ENCODE measurements around the gene CAP2. TPM values are rescaled to one million over a fixed set of nuclear protein-coding genes. Genes with fewer than 3 reads are reported as not detected.

CAP2 gene
- total RNA-seq, 2 donors from 2014 or later: not detected

GRCh38 chr6:17491416-17492142 is 98.2 kb downstream of the CAP2 start:
- Mint-ChIP-seq H3K4me3 (no peak overlapping the region), H3K4me1 (ENCODE audit: low read depth) (no peaks in the 10 kb centered on the region), H3K9me3 (no peaks in the 10 kb centered on the region), H3K27me3 (ENCODE audit: low read depth) (peaks cover 43% of the 10 kb centered on the region), H3K36me3 (ENCODE audit: insufficient read depth in 2 of 2) (no peaks in the 10 kb centered on the region), H3K27ac (no peak overlapping the region)
- ATAC-seq (replicated peaks in 1 of 2): no peak
- DNase-seq: no peak

- Mint-ChIP-seq H3K4me3 (no peak overlapping the region), H3K27me3 (ENCODE audit: low read depth) (peaks cover 44% of the 10 kb centered on the region), H3K9me3 (no peaks in the 10 kb centered on the region), H3K4me1 (ENCODE audit: low read depth) (no peaks in the 10 kb centered on the region), H3K36me3 (ENCODE audit: insufficient read depth in 2 of 2) (no peaks in the 10 kb centered on the region), H3K27ac (no peak overlapping the region)
- no peak for DNase-seq
- no peak for ATAC-seq (replicated peaks in 1 of 2)
These were observed 99.0 kb downstream of the CAP2 start for GRCh38 chr6:17492350-17492749.

GRCh38 chr6:17493286-17493685 is 99.9 kb downstream of the CAP2 start:
- no peak for ATAC-seq (replicated peaks in 1 of 2)
- no peak overlapping the region for H3K27ac Mint-ChIP-seq

DNA sequence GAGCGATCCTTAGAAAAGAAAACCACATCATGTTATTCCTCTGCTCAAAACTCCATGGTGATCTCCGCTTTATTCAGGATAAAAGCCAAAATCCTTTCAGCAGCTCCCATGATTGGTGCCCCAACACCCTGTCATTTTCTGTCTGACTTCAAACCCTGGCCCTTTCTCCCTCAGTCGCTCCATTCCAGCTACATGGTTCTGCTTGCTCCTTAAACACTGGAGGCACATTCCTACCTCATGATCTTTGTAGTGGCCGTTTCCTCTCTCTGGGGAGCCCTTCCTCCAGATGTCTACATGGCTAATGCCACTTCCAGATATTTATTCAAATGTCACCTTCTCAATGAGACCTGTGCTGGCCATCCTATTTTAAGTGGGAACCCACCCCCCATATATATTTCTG is 100.8 kb downstream of the CAP2 start:
- Mint-ChIP-seq H3K27me3 (ENCODE audit: low read depth) (peaks cover 39% of the 10 kb centered on the region), H3K36me3 (ENCODE audit: insufficient read depth in 2 of 2) (no peaks in the 10 kb centered on the region), H3K27ac (no peak overlapping the region), H3K4me3 (no peak overlapping the region), H3K4me1 (ENCODE audit: low read depth) (no peaks in the 10 kb centered on the region), H3K9me3 (no peaks in the 10 kb centered on the region)
- ATAC-seq (replicated peaks in 1 of 2) (no peak), DNase-seq (no peak)

More at GRCh38 chr6:17493286-17493685, 99.9 kb downstream of the CAP2 start:
- no peaks in the 10 kb centered on the region for H3K9me3 Mint-ChIP-seq
- H3K36me3 Mint-ChIP-seq (ENCODE audit: insufficient read depth in 2 of 2): no peaks in the 10 kb centered on the region
- peaks cover 41% of the 10 kb centered on the region for H3K27me3 Mint-ChIP-seq (ENCODE audit: low read depth)
- H3K4me3 Mint-ChIP-seq: no peak overlapping the region
- DNase-seq: no peak
- no peaks in the 10 kb centered on the region for H3K4me1 Mint-ChIP-seq (ENCODE audit: low read depth)

DNA sequence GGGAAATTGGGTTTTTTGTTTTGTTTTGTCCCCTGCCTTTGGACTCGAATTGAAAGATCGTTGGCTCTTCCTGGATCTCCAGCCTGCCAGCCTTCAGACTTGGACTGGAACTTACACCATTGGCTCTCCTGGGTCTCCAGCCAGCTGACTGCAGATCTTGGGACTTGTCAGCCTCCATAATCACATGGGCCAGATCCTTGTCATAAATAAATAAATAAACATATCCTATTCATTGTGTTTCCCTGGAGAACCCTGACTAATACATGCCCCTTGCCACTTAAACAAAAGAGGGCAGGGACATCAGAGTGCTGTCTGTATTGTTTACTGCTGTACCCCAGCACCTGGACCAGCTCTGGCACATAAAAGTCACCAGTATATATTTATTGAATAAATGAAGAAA is 101.5 kb downstream of the CAP2 start:
- Mint-ChIP-seq H3K27me3 (ENCODE audit: low read depth) (peaks cover 39% of the 10 kb centered on the region), H3K9me3 (no peaks in the 10 kb centered on the region)
- no peak for ATAC-seq (replicated peaks in 1 of 2)

DNA sequence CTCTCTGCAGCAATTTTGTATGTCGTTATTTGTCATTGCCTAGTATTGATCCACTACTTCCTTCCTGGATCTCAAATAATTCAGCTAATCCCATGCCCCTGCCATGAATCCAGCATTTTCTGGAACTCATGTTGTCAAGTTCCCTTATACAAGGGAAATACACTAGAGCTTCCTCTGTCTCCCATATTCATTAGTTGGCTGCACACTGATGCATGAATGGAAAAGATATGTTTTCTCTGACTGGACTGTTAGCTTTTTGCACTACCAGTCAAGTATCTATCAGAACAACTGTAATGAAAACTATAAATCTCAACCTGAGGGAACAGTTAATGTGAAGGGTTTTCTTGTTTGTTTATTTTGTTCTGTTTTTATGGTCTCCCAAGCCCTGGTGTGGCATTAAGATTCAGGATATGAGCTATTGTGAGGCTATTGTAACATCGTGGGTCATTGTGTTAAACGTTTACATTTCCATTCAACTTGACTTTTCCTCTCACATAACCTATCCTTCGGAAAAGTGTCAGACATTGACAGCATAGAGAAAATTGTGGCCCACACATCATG is 104.2 kb downstream of the CAP2 start:
- H3K27ac Mint-ChIP-seq: no peak overlapping the region
- ATAC-seq (replicated peaks in 1 of 2): no peak
- no peaks in the 10 kb centered on the region for H3K4me1 Mint-ChIP-seq (ENCODE audit: low read depth)
- no peaks in the 10 kb centered on the region for H3K36me3 Mint-ChIP-seq (ENCODE audit: insufficient read depth in 2 of 2)
- peaks cover 20% of the 10 kb centered on the region for H3K27me3 Mint-ChIP-seq (ENCODE audit: low read depth)
- no peaks in the 10 kb centered on the region for H3K9me3 Mint-ChIP-seq
- no peak for DNase-seq
- H3K4me3 Mint-ChIP-seq: no peak overlapping the region

More for the DNA sequence above, 101.5 kb downstream of the CAP2 start:
- Mint-ChIP-seq H3K4me3 (no peak overlapping the region), H3K4me1 (ENCODE audit: low read depth) (no peaks in the 10 kb centered on the region), H3K27ac (no peak overlapping the region), H3K36me3 (ENCODE audit: insufficient read depth in 2 of 2) (no peaks in the 10 kb centered on the region)
- DNase-seq: no peak

GRCh38 chr6:17501442-17501841 is 108.0 kb downstream of the CAP2 start:
- no peak overlapping the region for H3K4me3 Mint-ChIP-seq
- H3K27ac Mint-ChIP-seq: no peak overlapping the region
- ATAC-seq (replicated peaks in 1 of 2): no peak
- no peaks in the 10 kb centered on the region for H3K36me3 Mint-ChIP-seq (ENCODE audit: insufficient read depth in 2 of 2)
- H3K4me1 Mint-ChIP-seq (ENCODE audit: low read depth): no peaks in the 10 kb centered on the region
- DNase-seq: no peak
- peaks cover 3% of the 10 kb centered on the region for H3K27me3 Mint-ChIP-seq (ENCODE audit: low read depth)
- H3K9me3 Mint-ChIP-seq: no peaks in the 10 kb centered on the region

DNA sequence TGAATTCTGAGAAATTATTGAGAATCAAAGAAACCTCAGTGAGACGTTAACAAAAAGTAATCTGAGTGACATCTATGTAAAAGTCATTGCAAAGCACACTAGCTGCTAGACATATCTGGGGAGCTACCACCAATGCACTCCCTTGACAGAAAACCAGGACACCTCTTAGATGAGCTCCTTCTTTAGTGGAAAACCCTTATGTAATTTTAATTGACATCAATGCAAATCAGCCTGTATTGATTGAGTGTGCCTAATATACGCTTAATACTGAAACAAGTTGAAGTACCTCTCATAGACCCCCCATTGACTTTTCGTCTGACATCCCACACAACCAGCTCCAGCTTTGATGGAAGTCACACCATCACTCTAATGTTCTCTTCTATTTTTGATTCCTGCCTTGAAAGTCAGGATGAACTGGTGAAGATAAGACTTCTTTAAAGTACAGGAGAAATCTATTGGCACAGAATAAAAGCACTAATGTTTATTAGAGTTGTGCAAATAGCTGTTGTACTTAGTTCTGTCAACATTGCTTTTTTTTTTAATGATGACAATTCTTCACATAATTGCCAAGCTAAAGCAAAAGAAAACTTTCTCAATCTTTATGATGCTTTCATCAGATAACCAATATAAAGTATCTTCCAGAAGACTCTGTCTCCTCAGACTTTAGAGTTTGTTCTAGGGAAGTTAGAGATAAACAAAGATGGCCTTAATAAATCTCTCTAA is 108.7 kb downstream of the CAP2 start:
- Mint-ChIP-seq H3K27me3 (ENCODE audit: low read depth) (peaks cover 6% of the 10 kb centered on the region), H3K36me3 (ENCODE audit: insufficient read depth in 2 of 2) (no peaks in the 10 kb centered on the region), H3K27ac (no peak overlapping the region), H3K4me1 (ENCODE audit: low read depth) (no peaks in the 10 kb centered on the region), H3K4me3 (no peak overlapping the region), H3K9me3 (no peaks in the 10 kb centered on the region)
- ATAC-seq (replicated peaks in 1 of 2) (no peak), DNase-seq (no peak)

DNA sequence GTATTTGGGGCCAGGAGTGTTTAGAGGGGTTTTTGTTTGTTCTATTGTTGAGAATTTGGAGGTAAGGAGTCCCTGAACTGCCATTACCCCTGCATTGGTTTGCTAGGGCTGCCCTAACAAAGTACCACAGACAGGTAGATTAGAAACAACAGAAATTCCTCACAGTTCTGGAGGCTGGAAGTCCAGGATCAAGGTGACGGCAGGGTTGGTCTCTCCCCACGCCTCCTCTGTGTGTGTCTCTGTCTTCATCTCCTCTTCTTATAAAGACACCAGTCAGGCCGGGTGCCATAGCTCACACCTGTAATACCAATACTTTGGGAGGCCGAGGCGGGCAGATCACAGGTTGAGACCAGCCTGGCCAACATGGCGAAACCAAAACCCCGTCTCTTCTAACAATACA is 109.7 kb downstream of the CAP2 start:
- no peak for DNase-seq
- H3K36me3 Mint-ChIP-seq (ENCODE audit: insufficient read depth in 2 of 2): no peaks in the 10 kb centered on the region

GRCh38 chr6:17504005-17504404 is 110.6 kb downstream of the CAP2 start:
- Mint-ChIP-seq H3K4me1 (ENCODE audit: low read depth) (no peaks in the 10 kb centered on the region), H3K36me3 (ENCODE audit: insufficient read depth in 2 of 2) (no peaks in the 10 kb centered on the region), H3K4me3 (no peak overlapping the region), H3K9me3 (no peaks in the 10 kb centered on the region), H3K27me3 (ENCODE audit: low read depth) (peaks cover 17% of the 10 kb centered on the region), H3K27ac (no peak overlapping the region)
- ATAC-seq (replicated peaks in 1 of 2) (no peak), DNase-seq (no peak)

More for the DNA sequence above, 109.7 kb downstream of the CAP2 start:
- Mint-ChIP-seq H3K4me1 (ENCODE audit: low read depth) (no peaks in the 10 kb centered on the region), H3K27me3 (ENCODE audit: low read depth) (peaks cover 16% of the 10 kb centered on the region), H3K9me3 (no peaks in the 10 kb centered on the region), H3K4me3 (no peak overlapping the region), H3K27ac (no peak overlapping the region)
- no peak for ATAC-seq (replicated peaks in 1 of 2)

DNA sequence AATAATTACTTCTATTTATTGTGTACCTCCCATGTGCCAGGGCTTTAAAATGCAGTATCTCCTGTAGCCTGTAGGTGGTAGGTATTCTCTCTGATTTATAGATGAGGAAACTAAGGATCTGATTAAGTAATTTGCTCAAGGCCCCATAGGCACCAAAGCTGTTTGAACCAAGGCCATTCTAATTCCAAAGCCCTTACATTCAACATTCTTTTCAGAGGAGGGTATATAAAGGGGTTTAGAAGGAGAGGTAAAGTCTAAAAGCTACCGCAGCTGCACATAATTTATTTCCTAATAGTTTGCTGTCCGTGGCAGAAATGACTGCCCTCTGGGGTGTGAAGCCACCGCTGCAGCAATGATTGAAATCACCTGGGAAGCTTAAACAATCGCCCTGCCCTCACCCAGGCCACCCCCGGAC is 111.7 kb downstream of the CAP2 start:
- Mint-ChIP-seq H3K9me3 (no peaks in the 10 kb centered on the region), H3K4me3 (no peak overlapping the region), H3K4me1 (ENCODE audit: low read depth) (no peaks in the 10 kb centered on the region), H3K27me3 (ENCODE audit: low read depth) (peaks cover 17% of the 10 kb centered on the region), H3K36me3 (ENCODE audit: insufficient read depth in 2 of 2) (no peaks in the 10 kb centered on the region), H3K27ac (no peak overlapping the region)
- ATAC-seq (replicated peaks in 1 of 2) (no peak), DNase-seq (no peak)

GRCh38 chr6:17505767-17506280 is 112.4 kb downstream of the CAP2 start:
- Mint-ChIP-seq H3K4me1 (ENCODE audit: low read depth) (no peaks in the 10 kb centered on the region), H3K27ac (no peak overlapping the region), H3K4me3 (no peak overlapping the region), H3K9me3 (no peaks in the 10 kb centered on the region), H3K36me3 (ENCODE audit: insufficient read depth in 2 of 2) (no peaks in the 10 kb centered on the region), H3K27me3 (ENCODE audit: low read depth) (peaks cover 17% of the 10 kb centered on the region)
- DNase-seq: no peak
- no peak for ATAC-seq (replicated peaks in 1 of 2)

DNA sequence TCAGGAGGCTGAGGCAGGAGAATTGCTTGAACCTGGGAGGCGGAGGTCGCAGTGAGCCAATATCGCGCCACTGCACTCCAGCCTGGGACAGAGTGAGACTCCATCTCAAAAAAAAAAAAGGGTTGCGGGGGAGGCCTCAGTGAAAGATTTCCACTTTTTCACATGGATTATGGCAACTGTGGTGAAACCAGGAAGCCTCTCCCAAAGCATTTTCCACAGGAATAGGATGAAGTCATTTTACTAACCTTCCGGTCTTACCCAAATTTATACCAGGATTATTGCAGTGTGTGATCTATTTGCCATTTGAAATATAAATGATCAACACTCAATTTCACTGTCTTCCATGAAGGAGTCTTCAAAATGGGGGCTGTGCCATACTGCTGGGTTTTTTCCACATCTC is 113.1 kb downstream of the CAP2 start:
- no peak for DNase-seq
- H3K9me3 Mint-ChIP-seq: no peaks in the 10 kb centered on the region
- H3K27ac Mint-ChIP-seq: no peak overlapping the region
- H3K4me1 Mint-ChIP-seq (ENCODE audit: low read depth): no peaks in the 10 kb centered on the region
- H3K36me3 Mint-ChIP-seq (ENCODE audit: insufficient read depth in 2 of 2): no peaks in the 10 kb centered on the region
- ATAC-seq (replicated peaks in 1 of 2): no peak
- H3K27me3 Mint-ChIP-seq (ENCODE audit: low read depth): peaks cover 17% of the 10 kb centered on the region
- H3K4me3 Mint-ChIP-seq: no peak overlapping the region
